H9 (cell line): ENCODE data around the gene DENND1A. TPM values are rescaled to one million over a fixed set of nuclear protein-coding genes. Genes with fewer than 3 reads are reported as not detected.

Source experiments
- DNase-seq: peaks from one replicate; pipeline ENCODE4 v3.0.0-alpha.2; 2017
- H2AFZ ChIP-seq: one replicate; pipeline ENCODE4 v1.6.1; 2013; ENCODE audit warnings: mild to moderate bottlenecking, low read length, control low read depth, moderate library complexity
- H2AK5ac ChIP-seq: 2 replicates; pipeline ENCODE4 v1.6.1; 2013; ENCODE audit warnings: low read length, control low read depth, mixed read lengths; ENCODE audit not compliant: insufficient read length
- H2BK120ac ChIP-seq: one replicate; pipeline ENCODE4 v1.6.1; 2013; ENCODE audit warnings: low read depth, mild to moderate bottlenecking, low read length, control low read depth, inconsistent platforms; ENCODE audit not compliant: poor library complexity, severe bottlenecking
- H2BK12ac ChIP-seq: 2 replicates; pipeline ENCODE4 v1.6.1; 2013; ENCODE audit warnings: low read length, control low read depth, mixed read lengths, low read depth; ENCODE audit not compliant: insufficient read length
- H2BK15ac ChIP-seq: 2 replicates; pipeline ENCODE4 v1.6.1; 2013; ENCODE audit warnings: low read depth, low read length, control low read depth
- H2BK20ac ChIP-seq: one replicate; pipeline ENCODE4 v1.6.1; 2013; ENCODE audit warnings: low read depth, mild to moderate bottlenecking, low read length, control low read depth, inconsistent platforms; ENCODE audit not compliant: poor library complexity, severe bottlenecking
- H2BK5ac ChIP-seq: 2 replicates; pipeline ENCODE4 v1.6.1; 2013; ENCODE audit warnings: low read length, control low read depth, mixed read lengths; ENCODE audit not compliant: insufficient read length
- H3K14ac ChIP-seq: 2 replicates; pipeline ENCODE4 v1.6.1; 2013; ENCODE audit warnings: low read length, control low read depth; ENCODE audit not compliant: insufficient read depth
- H3K18ac ChIP-seq: 2 replicates; pipeline ENCODE4 v1.6.1; 2013; ENCODE audit warnings: low read depth, mild to moderate bottlenecking, mixed read lengths, low read length, control low read depth; ENCODE audit not compliant: insufficient read length
- H3K23ac ChIP-seq: 2 replicates; pipeline ENCODE4 v1.6.1; 2013; ENCODE audit warnings: low read length, control low read depth, mixed read lengths, low read depth; ENCODE audit not compliant: insufficient read length
- H3K23me2 ChIP-seq: 2 replicates; pipeline ENCODE4 v1.6.1; 2013; ENCODE audit warnings: low read depth, mild to moderate bottlenecking, mixed read lengths, low read length, control low read depth; ENCODE audit not compliant: insufficient read length, poor library complexity, severe bottlenecking
- H3K27ac ChIP-seq: 2 replicates; pipeline ENCODE4 v1.5.1; 2013; ENCODE audit warnings: low read length, control low read depth, mixed read lengths, low read depth; ENCODE audit not compliant: insufficient read length
- H3K27me3 ChIP-seq: 2 replicates; pipeline ENCODE4 v1.6.1; 2013; ENCODE audit warnings: low read length, control low read depth, inconsistent platforms; ENCODE audit not compliant: insufficient read depth
- H3K4ac ChIP-seq: 2 replicates; pipeline ENCODE4 v1.6.1; 2013; ENCODE audit warnings: low read depth, mild to moderate bottlenecking, control low read depth, inconsistent platforms, low read length, moderate library complexity
- H3K4me1 ChIP-seq: 2 replicates; pipeline ENCODE4 v1.6.1; 2013; ENCODE audit warnings: low read length, control low read depth, inconsistent platforms; ENCODE audit not compliant: insufficient read depth
- H3K4me2 ChIP-seq: 2 replicates; pipeline ENCODE4 v1.6.1; 2013; ENCODE audit warnings: low read length, control low read depth, mixed read lengths; ENCODE audit not compliant: insufficient read length, insufficient read depth
- H3K56ac ChIP-seq: 2 replicates; pipeline ENCODE4 v1.6.1; 2013; ENCODE audit warnings: low read depth, mild to moderate bottlenecking, mixed read lengths, low read length, control low read depth; ENCODE audit not compliant: insufficient read length
- H3K79me1 ChIP-seq: 2 replicates; pipeline ENCODE4 v1.6.1; 2013; ENCODE audit warnings: low read depth, mild to moderate bottlenecking, moderate library complexity, low read length, control low read depth, inconsistent platforms; ENCODE audit not compliant: insufficient read depth, poor library complexity, severe bottlenecking
- H3K79me2 ChIP-seq: 2 replicates; pipeline ENCODE4 v1.6.1; 2013; ENCODE audit warnings: low read length, control low read depth, inconsistent platforms; ENCODE audit not compliant: insufficient read depth
- H3K9ac ChIP-seq: 2 replicates; pipeline ENCODE4 v1.6.1; 2013; ENCODE audit warnings: low read length, control low read depth, mixed read lengths; ENCODE audit not compliant: insufficient read length; ENCODE audit errors: extremely low read depth
- H3K9me3 ChIP-seq: one replicate; pipeline ENCODE4 v1.6.1; 2013; ENCODE audit warnings: low read depth, low read length, inconsistent platforms; ENCODE audit not compliant: control insufficient read depth
- H3T11ph ChIP-seq: one replicate; pipeline ENCODE4 v1.6.1; 2013; ENCODE audit warnings: mild to moderate bottlenecking, low read length, control low read depth, inconsistent platforms
- H4K20me1 ChIP-seq: one replicate; pipeline ENCODE4 v1.6.1; 2013; ENCODE audit not compliant: control insufficient read depth, insufficient read length, insufficient read depth
- H4K5ac ChIP-seq: 2 replicates; pipeline ENCODE4 v1.6.1; 2013; ENCODE audit warnings: low read depth, mild to moderate bottlenecking, mixed read lengths, low read length, control low read depth; ENCODE audit not compliant: insufficient read length
- H4K8ac ChIP-seq: replicated peaks from 2 replicates; pipeline ENCODE4 v1.6.1; 2013; ENCODE audit warnings: low read length, control low read depth, mixed read lengths, low read depth; ENCODE audit not compliant: insufficient read length
- H4K91ac ChIP-seq: 2 replicates; pipeline ENCODE4 v1.6.1; 2013; ENCODE audit warnings: low read depth, mild to moderate bottlenecking, moderate library complexity, mixed read lengths, low read length, control low read depth; ENCODE audit not compliant: insufficient read length
- H3K27ac Mint-ChIP-seq, 3 experiments: 2 replicates in 2 of 3; 3 replicates in 1 of 3; pipeline ENCODE4 v1.8.0; 2020 to 2021; ENCODE audit warnings: mixed read lengths in 3 of 3, mild to moderate bottlenecking in 1 of 3, moderate library complexity in 1 of 3
- H3K27me3 Mint-ChIP-seq: 2 replicates; pipeline ENCODE4 v1.8.0; 2021; ENCODE audit warnings: low read depth, mild to moderate bottlenecking, moderate library complexity, mixed read lengths
- H3K36me3 Mint-ChIP-seq, 3 experiments: 2 replicates in 2 of 3; 3 replicates in 1 of 3; pipeline ENCODE4 v1.8.0; 2020 to 2021; ENCODE audit warnings: low read depth in 3 of 3, mixed read lengths in 3 of 3; ENCODE audit not compliant: insufficient read depth in 1 of 3
- H3K4me1 Mint-ChIP-seq, 2 experiments: 2 replicates each; pipeline ENCODE4 v1.8.0; 2020; ENCODE audit warnings: mixed read lengths in 2 of 2
- H3K4me3 Mint-ChIP-seq, 2 experiments: 2 replicates in 1 of 2; 3 replicates in 1 of 2; pipeline ENCODE4 v1.8.0; 2020 to 2021; ENCODE audit warnings: mild to moderate bottlenecking in 2 of 2, mixed read lengths in 2 of 2, moderate library complexity in 1 of 2
- H3K9me3 Mint-ChIP-seq, 2 experiments: 2 replicates in 1 of 2; 3 replicates in 1 of 2; pipeline ENCODE4 v1.8.0; 2020; ENCODE audit warnings: mild to moderate bottlenecking in 2 of 2, mixed read lengths in 2 of 2, moderate library complexity in 1 of 2
- WGBS: extraction: QIAGEN DNeasy Blood & Tissue Kit; methylation state at CpG from one replicate; pipeline ENCODE4 v1.1.7; 2013; ENCODE audit warnings: missing lambda C conversion rate, low lambda C conversion rate, mixed read lengths; ENCODE audit not compliant: insufficient read length; ENCODE audit errors: extremely low coverage; 5-methylcytosine and 5-hydroxymethylcytosine counted together
- total RNA-seq: library from RNA; stranded (reverse); gene quantifications from 2 replicates; pipeline ENCODE4 v1.2.1, GENCODE V29; 2021
- TF ChIP-seq, protein P1 (sequence below): fragments of 200-600 bp; sonication (generic); conservative IDR thresholded peaks from 3 replicates; pipeline ENCODE4 v1.8.0; 2021; ENCODE audit warnings: antibody characterized with exemption, mild to moderate bottlenecking

The DENND1A gene
- total RNA-seq, 1 experiment from 2014 or later = 20.4 TPM

DNA sequence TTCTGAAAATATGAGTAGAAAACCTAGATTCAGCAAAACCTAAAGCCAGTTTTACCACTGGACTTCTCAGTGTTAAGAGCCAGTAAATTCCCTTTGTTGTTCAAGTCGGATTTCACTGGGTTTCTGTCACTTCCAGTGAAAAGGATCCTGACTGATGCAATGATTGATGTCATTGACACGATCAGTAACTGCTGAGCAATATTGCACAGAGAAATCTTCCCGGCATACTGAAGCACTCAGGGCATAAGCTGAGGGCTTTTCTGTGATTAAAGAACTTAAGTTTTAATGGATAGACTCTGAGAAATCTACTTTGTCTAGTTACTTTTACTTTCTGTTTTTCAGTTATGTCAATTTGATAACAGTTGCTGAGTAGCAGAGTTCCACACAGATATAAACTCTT lies 61.9 kb downstream of the DENND1A start:
- Histone ChIP-seq H2BK20ac (no peak overlapping the region), H4K8ac (no peak overlapping the region), H2BK12ac (no peak overlapping the region), H3K4me2 (no peak overlapping the region), H3K56ac (no peak overlapping the region), H4K91ac (no peak overlapping the region), H4K5ac (no peak overlapping the region), H3K27ac (no peak overlapping the region), H3K14ac (no peak overlapping the region), H3K79me1 (no peaks in the 10 kb centered on the region), H3K23ac (no peak overlapping the region), H3K18ac (no peak overlapping the region), H3K23me2 (no peaks in the 10 kb centered on the region), H3T11ph (no peak overlapping the region), H3K79me2 (no peaks in the 10 kb centered on the region), H2AK5ac (no peak overlapping the region), H4K20me1 (no peaks in the 10 kb centered on the region), H3K9ac (no peak overlapping the region), H2BK15ac (no peak overlapping the region), H2BK5ac (no peak overlapping the region), H3K27me3 (no peaks in the 10 kb centered on the region), H3K4ac (no peak overlapping the region), H2AFZ (no peak overlapping the region), H3K4me1 (peaks cover 6% of the 10 kb centered on the region; the same call in 1 of the 2 replicates), H3K9me3 (no peaks in the 10 kb centered on the region), H2BK120ac (no peak overlapping the region)
- Mint-ChIP-seq H3K4me1 (peaks cover 54 to 65% of the 10 kb centered on the region in 2 experiments), H3K36me3 (peaks cover 2 to 5% (median 4%) of the 10 kb centered on the region in 3 experiments; a peak in 3 of 7 replicates), H3K9me3 (no peaks in the 10 kb centered on the region), H3K4me3 (no peak overlapping the region), H3K27ac (no peak overlapping the region; a peak in 1 of 7 replicates), H3K27me3 (peaks cover 35% of the 10 kb centered on the region)
- TF ChIP-seq, protein P1, sequence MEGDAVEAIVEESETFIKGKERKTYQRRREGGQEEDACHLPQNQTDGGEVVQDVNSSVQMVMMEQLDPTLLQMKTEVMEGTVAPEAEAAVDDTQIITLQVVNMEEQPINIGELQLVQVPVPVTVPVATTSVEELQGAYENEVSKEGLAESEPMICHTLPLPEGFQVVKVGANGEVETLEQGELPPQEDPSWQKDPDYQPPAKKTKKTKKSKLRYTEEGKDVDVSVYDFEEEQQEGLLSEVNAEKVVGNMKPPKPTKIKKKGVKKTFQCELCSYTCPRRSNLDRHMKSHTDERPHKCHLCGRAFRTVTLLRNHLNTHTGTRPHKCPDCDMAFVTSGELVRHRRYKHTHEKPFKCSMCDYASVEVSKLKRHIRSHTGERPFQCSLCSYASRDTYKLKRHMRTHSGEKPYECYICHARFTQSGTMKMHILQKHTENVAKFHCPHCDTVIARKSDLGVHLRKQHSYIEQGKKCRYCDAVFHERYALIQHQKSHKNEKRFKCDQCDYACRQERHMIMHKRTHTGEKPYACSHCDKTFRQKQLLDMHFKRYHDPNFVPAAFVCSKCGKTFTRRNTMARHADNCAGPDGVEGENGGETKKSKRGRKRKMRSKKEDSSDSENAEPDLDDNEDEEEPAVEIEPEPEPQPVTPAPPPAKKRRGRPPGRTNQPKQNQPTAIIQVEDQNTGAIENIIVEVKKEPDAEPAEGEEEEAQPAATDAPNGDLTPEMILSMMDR = no peak
- DNase-seq = no peak
- WGBS = no CpG with 5 or more reads among the region's 3 CpGs
